Stimulated activated CD4-positive, alpha-beta T cell treated with anti-CD3 and anti-CD28 coated beads, Interleukin-1b, Interleukin-23, amount 100 ng/mL, for 24 hours (primary cell): ENCODE measurements around the gene BTBD16.

Experiments
- DNase-seq, 4 experiments: peaks; one replicate each; pipeline ENCODE4 v3.0.0-alpha.2; 2020; ENCODE audit warnings: low read depth in 4 of 4, low spot score in 1 of 4

The BTBD16 gene

DNA sequence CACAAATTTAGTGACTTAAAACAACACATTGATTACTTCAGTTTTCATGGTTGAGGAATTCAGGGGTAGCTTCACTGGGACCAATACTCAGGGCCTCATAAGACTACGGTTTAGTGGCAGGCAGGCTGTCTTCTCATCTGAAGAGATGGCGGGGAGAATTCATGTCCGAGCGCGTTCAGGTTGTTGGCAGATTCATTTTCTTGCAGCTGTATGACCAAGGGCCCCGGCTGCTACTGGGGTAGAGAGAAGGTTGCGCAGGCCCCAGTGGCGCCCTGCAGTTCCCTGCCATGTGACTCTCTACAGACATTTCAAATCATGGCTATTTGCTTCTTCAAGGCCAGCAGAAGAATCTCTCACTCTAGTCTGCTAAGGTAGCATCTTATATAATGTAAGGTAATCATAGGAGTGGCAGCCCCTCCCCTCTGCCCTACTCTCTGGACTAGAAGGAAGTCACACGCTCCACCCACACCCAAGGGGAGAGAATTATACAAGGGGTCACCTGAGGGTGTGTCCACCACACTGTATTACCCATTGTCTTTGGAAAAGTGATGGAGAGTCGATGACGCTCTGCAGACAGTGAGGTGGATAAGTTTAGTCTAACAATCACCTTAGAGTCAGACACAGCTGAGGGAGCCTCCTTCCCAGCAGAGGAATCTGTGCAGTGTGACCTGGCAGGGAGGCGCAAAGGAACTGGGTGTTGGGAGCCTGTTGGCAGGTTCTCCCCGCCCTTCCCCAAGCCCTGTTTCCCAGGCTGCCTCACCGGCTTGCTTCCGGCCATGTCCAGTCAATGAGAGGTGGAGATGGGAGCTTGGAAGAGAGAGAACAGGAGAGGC, 67.7 kb downstream of the BTBD16 start:
- no peak for DNase-seq

DNA sequence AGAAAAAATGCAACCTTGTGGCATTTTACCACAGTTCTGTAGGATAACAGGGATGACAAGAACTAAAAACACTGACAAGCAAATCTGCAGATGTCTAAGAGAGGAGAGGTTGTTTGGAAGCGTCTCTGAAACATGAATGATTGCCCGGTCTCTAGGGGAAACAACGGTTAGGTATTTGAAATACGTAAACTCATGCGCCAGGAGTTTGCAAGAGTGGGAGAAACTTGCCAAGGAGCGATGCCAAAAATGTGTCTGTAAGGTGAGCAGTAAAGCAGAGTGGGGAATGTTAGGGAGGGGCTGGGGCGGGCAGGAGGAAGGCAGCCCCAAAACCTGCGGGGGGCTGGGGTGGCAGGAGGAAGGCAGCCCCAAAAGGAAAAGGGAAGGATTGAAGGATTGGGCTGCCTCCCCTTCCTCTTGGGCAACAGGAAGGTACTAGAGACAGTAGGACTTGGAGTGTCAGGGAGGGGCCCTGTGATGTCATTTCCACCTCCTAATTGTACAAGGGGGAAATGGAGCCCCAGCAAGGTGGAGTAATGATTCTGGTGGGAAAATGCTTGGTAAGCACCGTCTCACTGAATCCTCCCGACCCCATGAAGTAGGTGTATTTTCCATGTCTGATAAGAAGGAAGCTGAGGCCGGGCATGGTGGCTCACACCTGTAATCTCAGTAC, 70.2 kb downstream of the BTBD16 start:
- DNase-seq: no peak

DNA sequence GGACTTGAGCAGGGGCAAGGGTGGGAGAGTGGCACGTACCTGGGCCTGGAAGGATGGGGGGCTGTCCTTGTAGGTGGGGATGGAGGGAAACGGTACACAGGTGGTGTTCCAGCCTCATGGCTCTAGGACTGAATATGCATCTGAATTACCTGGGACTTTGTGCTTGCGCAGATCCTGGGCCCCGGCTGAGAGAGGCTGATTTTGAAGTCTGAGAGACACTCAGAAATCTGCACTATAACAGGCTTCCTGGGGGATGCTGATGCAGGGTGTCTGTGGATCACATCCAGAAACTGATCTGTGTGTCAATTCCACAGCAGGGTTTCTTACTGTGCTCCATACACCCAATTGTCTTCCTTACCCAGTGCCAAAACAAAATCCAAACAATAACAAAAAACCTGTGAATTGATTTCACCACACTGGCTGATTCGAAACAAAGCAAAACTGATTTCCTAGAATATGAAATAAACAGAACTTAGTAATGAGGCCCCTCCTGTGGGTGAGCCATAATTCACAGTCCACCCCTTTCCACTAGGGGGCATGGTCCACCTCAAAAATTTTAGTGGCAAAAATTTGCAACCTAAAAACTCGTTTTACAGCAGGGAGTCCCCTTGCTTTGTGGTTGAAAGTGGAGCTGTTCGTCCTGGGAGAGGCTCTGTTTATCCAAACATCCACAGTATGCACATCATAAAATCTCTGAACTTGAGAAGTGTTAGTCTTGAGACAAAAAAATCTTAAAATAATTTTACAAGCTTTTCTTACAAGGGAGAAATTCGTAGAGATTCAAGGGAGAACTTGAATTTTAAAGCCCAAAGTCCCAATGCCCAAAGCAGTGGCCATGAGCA, 71.4 kb downstream of the BTBD16 start:
- DNase-seq: peak; percentile 26 to 37 (median 32)

DNA sequence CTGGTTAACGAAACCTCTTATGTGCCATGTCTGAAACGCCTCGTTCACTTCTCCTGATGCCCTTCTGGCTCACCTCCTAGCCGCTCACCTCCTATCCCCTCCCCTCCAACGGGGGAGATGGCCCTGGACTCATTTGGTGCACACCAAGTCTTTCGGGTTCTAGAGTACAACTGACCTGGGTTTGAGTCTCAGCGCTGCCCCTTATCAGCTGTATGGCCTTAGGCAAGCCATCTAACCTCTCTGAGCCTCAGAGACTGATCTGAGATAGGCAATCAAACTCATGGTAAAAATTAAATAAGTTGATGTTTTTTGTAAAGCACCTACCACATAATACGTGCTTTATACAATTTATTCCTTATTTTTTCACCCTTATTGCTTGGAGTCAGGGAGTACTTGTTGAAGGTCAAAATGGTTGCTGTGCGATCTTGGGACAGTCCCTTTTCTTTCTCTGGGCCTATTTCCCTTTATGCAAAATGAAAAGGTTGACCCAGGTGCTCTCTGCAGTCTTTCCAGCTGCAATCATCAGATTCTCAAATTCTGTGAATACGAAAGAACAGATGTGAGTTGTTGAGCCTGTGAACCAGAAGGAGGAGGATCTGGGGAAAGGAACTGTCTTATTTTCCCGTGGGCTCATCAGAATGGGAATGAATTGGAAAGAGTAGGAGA, 72.2 kb downstream of the BTBD16 start:
- DNase-seq: no peak

DNA sequence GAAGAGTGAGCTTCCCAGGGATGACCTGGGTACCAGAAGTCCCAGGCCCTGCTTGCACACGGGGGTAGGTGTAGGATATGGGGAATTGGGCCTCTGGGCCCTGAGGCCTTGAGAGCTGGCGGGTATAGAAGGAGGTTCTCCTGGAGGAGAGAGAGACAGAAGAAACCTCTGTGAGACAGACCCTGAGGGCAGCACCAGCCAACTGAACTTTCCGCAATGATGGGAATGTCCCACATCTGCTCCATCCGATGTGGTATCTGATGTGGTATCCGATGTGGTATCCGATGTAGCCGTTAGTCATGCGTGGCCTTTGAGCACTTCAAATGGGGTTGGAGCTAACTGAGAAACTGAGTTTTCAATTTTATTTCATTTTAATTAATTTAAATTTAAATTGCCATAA, 72.8 kb downstream of the BTBD16 start:
- DNase-seq: no peak

DNA sequence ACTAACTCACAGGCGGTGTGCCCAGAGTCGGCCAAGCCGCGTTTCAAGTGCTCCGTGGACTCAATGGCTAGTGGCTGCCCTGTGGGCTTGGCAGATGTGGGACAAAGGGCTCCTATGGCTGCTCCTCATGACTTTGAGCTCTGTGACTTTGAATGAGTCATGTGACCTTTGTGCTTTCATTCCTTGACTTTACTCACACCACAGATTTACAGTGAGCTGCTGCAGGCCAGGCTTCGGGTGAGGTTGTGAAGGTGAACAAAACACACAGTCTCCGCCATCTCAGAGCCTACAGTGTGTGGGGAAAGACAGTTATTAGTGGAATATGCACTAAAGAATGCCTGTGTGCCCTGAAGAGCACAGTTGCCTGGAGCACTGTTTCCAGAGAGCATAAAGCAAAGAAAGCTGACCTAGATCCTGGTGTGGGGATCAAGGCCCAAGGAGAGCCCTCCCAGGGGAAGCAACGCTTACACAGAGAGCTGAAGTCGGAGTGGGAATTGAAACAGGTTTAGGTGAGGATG, 73.7 kb downstream of the BTBD16 start:
- DNase-seq: no peak

DNA sequence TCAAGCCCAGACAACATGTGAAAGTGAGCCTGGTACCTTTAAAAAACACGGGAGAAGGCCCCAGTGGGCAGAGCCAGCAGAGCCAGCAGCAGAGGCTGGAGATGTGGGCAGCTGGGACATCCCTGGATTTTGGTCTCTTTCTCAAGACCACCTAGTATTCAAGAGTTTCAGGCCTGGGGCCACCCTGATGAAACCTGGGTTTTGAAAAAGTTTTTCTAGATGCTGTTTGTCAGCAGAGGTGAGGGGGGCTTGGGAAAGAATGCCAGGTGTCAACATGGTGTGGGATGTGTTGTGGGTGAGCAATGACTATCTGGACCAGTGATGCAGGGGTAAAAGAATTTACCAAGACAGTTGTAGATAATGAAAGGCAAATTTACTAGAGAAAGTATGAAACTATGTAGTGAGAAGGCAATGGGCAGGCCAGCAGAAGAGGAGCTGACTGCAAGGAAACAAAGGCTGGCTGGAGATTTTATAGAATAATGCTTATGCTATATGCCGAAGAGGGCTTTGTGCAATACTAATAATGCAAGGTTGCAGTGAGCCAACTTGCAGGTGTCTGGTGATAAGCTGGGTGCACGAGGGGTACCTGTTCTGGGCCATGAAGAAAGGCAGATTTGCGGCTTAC, 75.3 kb downstream of the BTBD16 start:
- no peak for DNase-seq

DNA sequence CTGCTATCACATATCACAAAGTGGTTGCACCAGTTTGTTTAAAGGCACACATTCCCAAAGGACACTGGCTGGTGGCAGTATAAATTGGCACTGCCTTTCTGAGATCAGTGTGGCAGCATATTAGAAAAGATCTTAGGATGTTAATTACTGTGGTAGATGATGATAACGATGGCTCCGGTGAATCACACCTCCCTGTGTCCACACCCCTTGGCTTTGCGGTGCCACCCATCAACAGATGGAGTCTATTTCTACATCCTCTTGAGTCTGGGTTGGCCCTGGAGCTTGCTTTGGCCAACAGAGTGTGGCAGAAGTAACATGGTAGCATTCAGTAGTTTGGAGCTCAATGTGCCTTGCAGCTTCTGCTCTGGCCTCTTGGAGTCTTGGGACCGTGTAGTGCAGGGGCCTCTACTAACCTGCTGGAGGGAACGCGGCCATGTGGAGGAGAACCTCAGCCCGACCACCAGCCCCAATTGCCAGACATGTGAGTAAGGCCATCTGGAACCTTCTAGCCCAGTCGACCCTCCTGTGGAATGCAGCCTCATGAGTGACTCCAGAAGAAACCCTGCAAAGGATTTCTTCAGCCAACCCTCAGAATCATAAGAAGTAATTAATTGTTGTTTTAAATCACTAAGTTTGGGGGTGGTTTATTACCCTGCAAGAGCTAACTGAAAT, 76.2 kb downstream of the BTBD16 start:
- no peak for DNase-seq

DNA sequence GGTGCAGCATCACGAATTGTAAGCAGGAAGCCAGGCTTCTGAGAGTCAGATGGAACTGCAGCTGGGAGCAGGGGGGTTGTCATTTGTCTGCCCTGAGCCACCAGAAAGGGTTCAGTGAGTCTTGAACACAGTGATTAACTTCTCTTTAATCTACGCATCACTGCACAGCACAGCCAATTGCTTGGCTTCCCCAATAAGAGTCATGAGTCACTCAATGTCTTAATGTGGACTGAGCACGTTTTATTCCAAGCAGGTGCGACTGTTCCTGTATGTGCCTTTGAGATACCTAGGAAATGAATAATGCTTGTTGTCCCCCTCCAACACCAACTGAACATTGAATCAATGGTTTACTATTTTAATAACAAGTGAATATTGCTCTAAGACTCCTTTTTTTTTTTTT, 77.4 kb downstream of the BTBD16 start:
- no peak for DNase-seq

DNA sequence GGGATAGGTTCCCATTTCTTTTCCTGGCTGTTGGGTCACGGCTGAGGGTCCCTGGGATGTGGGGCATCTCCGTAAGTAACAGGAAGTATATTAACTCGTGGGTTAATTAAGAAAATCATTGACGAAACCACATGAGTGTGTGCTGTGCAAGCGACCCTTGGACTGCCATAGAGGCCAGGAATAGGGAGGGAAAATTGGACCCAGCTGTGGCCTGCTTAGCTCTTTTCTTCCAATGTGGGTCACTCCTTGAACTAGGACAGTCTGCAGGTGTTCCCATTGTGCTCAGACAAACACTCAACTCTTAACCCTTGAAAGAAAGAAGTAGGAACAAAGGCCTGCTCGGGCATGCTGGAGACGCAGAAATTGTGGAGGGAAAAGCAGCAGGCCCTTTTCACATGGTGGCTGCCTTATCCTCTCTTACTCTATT, 77.9 kb downstream of the BTBD16 start:
- no peak for DNase-seq

DNA sequence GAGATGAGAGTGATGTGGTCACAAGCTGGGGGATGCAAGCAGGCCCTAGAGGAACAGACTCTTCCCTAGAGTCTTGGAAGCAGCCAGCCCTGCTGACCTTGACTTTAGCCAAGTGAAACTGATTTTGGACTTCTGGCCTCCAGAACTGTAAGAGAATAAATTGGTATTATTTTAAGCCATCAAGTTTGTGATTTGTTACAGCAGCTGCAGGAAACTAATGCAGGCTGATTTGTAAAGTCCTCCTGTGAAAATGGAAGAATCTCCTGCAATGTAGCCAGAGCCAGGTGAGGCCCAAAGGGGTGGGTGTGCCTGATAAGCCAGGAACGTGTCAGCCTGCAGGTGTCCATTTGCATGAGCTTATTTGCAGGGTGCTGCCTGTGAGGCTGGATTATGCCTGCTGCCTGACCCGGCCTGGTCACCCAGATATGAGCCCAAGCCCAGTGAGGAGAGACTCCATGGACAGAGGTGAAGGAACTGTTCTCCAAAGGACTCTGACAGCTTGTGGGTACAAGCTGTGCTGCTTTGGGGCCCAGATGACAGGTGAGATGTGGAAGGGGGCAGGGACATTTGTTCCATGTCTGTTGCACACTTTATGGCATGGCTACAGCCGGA, 78.8 kb downstream of the BTBD16 start:
- no peak for DNase-seq

DNA sequence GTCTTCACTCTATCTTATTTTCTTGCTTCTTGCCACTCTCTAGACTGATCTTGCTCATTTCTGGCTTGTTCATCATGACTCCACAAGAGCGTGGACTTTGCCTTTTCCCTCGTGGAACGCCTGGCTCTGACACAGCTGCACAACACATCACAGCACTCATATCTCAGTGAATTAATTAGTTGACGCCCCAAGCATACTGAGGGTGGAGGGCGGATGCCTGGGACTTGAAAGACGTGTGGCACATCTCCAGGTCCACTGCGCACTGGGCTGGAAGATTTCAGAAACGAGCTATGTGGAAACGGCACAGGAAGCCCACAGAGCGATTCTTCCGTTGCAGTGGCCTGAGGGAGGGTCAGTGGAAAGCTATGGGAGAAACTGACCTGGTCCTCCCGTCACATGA, 79.8 kb downstream of the BTBD16 start:
- no peak for DNase-seq

DNA sequence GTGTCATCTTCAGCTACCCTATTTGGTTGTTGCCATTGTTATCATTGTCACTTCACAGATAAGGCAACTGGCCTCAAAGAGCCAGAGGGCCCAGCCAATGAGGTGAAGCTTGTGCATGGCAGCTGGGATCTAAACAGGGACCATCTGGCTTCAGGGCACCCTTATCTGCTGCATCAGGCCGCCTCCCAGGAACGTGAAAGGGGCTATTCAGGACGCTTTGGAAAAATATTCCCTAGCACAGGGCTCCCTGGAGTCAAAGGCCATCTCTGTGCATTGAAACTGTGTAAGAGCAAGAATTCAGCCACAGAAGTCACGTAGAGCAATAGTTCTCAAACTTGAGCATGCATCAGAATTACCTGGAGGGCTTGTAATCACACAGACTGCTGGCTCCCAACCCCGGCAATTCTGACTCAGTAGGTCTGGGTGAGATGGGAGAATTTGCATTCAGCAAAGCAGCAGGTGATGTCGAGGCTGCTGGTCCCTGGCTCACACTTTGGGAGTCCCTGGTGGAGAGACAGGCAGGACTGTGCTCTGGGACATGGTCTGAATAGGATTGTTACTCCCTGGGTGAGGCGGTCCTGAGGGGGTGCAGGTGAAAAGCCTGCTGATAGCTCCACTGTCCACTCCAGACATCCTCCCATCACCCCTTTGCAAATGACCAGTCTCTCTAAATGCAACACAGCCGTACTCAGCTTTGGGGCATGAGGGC, 81.9 kb downstream of the BTBD16 start:
- no peak for DNase-seq

DNA sequence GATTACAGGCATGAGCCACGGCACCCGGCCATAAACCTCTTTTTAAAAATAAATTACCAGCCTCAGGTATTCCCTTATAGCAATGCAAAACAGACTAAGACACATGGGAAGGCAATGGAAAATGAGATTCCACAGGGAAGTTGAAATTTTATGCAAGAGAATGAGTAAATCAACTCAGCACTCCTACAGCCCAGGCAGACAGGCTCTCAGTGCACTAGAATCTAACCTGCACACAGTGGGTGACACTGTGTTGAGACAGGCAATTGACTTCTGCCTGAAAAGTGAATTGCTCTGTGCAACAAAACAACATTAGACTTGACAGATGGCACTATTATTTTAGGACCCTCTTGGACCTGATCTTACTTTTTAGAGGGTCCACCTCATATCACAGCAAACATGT, 83.3 kb downstream of the BTBD16 start:
- DNase-seq: no peak

DNA sequence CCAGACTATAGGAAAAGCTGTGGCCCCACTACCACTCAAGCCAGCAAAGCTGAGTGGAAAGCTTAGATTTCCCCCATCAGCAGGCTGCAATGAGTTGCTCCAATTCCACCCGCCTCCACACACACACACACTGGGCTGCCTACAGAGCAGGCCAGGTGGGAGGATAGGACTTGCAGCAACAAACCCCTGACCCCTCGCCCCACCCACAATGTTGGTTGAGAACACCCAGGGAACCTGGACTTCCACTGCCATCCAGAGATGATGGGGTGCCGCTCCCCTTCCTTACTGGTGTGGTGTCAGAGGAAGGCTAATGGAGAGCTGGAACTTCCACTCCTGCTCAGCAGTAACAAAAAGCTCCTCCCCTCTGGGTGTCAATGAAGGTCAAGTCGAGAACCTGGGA, 86.6 kb downstream of the BTBD16 start:
- no peak for DNase-seq

DNA sequence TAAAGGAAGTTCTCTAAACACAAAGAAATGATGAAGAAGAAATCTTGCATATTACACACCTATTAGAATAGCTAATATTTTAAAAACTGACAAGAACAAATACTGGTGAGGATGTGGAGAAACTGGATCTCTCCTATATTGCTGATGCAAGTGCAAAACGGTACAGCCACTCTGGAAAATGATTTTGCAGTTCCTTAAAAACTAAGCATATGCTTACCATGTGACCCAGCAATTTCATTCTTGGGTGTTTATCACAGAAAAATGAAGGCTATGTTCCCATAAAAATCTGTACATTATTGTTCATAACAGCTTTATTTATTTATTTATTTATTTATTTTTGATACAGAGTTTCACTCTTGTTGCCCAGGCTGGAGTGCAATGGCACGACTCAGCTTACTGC, 88.5 kb downstream of the BTBD16 start:
- DNase-seq: no peak

DNA sequence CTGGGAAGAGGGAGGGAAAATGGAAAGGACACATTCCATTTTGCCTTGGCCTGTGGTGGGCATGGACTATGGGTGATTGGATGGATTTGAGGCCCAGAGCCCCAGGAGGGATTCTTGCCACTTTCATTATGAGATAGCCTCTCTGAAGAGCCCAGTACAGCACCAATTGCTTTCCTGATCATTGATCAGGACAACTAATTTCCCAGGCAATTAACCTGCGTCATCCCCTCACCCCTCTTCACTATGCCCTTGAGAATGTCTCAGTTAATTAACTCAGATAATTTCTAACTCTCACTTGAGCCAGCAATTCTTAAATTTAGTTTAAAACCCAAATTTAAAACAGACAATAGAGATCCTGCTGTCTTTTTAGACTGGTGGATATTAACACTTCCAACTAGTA, 90.0 kb downstream of the BTBD16 start:
- DNase-seq: no peak

DNA sequence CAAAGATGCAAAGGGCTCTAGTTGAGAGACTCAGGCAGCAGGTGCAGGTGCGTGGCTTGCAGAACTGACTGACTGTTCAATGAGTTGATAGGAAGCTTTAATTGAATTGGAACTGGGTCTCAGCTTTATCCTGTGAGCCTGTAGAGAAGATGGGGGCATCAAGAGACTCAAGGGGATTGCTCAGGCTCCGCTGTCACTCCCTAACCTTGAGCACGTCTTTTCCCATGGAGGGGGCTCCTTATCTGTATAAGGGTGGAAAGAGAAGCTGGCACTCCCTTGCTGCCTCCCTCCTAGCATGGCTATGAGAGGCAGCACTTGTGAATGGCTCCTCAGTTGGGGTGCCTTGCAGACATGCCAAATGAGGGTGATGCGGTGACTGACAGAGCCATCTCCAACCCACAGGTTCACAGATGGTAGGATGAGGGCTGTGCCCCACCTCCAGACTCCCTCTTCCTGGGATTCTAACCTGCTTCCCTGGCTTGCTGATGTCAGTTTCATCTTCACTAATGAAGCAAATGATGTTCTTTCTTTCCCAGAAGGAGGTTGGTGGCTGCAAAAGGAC, 91.0 kb downstream of the BTBD16 start:
- no peak for DNase-seq

DNA sequence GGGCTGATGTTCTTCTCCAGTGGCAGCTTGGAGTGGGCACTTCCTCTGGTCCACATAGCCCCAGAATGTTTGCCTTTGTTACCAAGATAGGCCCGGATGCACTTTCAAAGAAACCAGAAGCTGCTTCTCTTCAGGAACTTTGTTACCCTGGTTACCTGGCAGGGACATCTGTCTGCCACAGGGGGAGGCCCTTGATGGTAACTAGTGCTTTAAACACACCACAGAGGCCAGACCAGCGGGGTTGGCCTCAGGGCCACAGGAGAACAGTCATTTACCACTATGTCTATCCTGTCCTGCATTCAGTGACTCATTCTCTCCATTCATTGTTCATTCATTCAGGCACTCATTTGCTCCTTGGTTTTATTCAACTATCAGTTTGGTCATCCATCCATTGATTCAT, 91.5 kb downstream of the BTBD16 start:
- no peak for DNase-seq
